CD4-positive, alpha-beta memory T cell (primary cell): Measurements from ENCODE around the gene MTX2. TPM values are rescaled to one million over a fixed set of nuclear protein-coding genes. Genes with fewer than 3 reads are reported as not detected.

Experiments
- CTCF ChIA-PET: fragments of 350-600 bp; sonication (Branson Sonifier 250); formaldehyde crosslinking; loops from one replicate; lab custom pipeline; 2021; ENCODE audit warnings: inconsistent platforms; ENCODE audit not compliant: partially characterized antibody; lab: Charles Lee
- POLR2A ChIA-PET: fragments of 350-600 bp; sonication (Branson Sonifier 250); formaldehyde crosslinking; loops from one replicate; lab custom pipeline; 2021; ENCODE audit not compliant: partially characterized antibody; lab: Charles Lee
- DNase-seq, 5 donors: peaks; one replicate each; pipeline versions ENCODE4 v3.0.0 to v3.0.0-alpha.2; 2020 to 2022; ENCODE audit warnings: mixed read lengths in 1 of 5
- H3K27ac ChIP-seq: one replicate; pipeline ENCODE4 v1.7.0; 2013; ENCODE audit warnings: low read depth, low read length
- H3K27me3 ChIP-seq: 2 replicates; pipeline ENCODE4 v1.7.0; 2013; ENCODE audit warnings: mild to moderate bottlenecking, low read length, moderate library complexity; ENCODE audit not compliant: insufficient read depth
- H3K36me3 ChIP-seq: 2 replicates; pipeline ENCODE4 v1.7.0; 2013; ENCODE audit warnings: mild to moderate bottlenecking, low read length, moderate library complexity; ENCODE audit not compliant: insufficient read depth
- H3K4me1 ChIP-seq: 2 replicates; pipeline ENCODE4 v1.7.0; 2013; ENCODE audit warnings: mild to moderate bottlenecking, low read length, moderate library complexity; ENCODE audit not compliant: insufficient read depth
- H3K4me3 ChIP-seq, 2 donors: one replicate each; pipeline ENCODE4 v1.7.0; 2013; ENCODE audit warnings: low read length in 2 of 2, mild to moderate bottlenecking in 1 of 2
- H3K9me3 ChIP-seq, 2 donors: one replicate each; pipeline ENCODE4 v1.7.0; 2013; ENCODE audit warnings: low read length in 2 of 2, control low read depth in 1 of 2; ENCODE audit not compliant: control insufficient read depth in 1 of 2
- H3K27ac Mint-ChIP-seq, 7 donors: one replicate each; pipeline ENCODE4 v1.8.0; 2020 to 2021; ENCODE audit warnings: mixed read lengths in 7 of 7, mild to moderate bottlenecking in 6 of 7, inconsistent platforms in 3 of 7, moderate library complexity in 3 of 7
- H3K27me3 Mint-ChIP-seq, 2 donors: one replicate each; pipeline ENCODE4 v1.8.0; 2020 to 2021; ENCODE audit warnings: mixed read lengths in 2 of 2
- H3K36me3 Mint-ChIP-seq, 2 donors: one replicate each; pipeline ENCODE4 v1.8.0; 2020 to 2021; ENCODE audit warnings: mixed read lengths in 2 of 2, inconsistent platforms in 1 of 2, mild to moderate bottlenecking in 1 of 2
- H3K4me1 Mint-ChIP-seq, 4 donors: one replicate each; pipeline ENCODE4 v1.8.0; 2020 to 2021; ENCODE audit warnings: mixed read lengths in 4 of 4, mild to moderate bottlenecking in 1 of 4
- H3K4me3 Mint-ChIP-seq, 8 donors: one replicate each; pipeline ENCODE4 v1.8.0; 2020 to 2021; ENCODE audit warnings: mixed read lengths in 8 of 8, mild to moderate bottlenecking in 7 of 8, moderate library complexity in 6 of 8, inconsistent platforms in 3 of 8
- H3K9me3 Mint-ChIP-seq, 8 donors: one replicate each; pipeline ENCODE4 v1.8.0; 2020 to 2021; ENCODE audit warnings: mixed read lengths in 8 of 8, mild to moderate bottlenecking in 5 of 8, inconsistent platforms in 3 of 8, moderate library complexity in 1 of 8
- intact Hi-C: fragments of 100-400 bp; cut with micrococcal nuclease; formaldehyde crosslinking; loops from one replicate; pipeline ENCODE4 v1.15.1; 2023
- polyA plus RNA-seq, 2 donors: library from polyadenylated mRNA; unstranded; fragments of 300-500 nt; fragmentation: Illumina TruSeq; gene quantifications; one replicate each; pipeline ENCODE4 v1.2.3, GENCODE V29; 2021
- total RNA-seq, 2 experiments: library from RNA; stranded (reverse); gene quantifications; one replicate each; pipeline ENCODE4 v1.2.3, GENCODE V29; 2021

MTX2 gene
- total and polyA plus RNA-seq, 4 experiments from 2014 or later, result 7.6 to 24.6 (median 12.0) TPM

DNA sequence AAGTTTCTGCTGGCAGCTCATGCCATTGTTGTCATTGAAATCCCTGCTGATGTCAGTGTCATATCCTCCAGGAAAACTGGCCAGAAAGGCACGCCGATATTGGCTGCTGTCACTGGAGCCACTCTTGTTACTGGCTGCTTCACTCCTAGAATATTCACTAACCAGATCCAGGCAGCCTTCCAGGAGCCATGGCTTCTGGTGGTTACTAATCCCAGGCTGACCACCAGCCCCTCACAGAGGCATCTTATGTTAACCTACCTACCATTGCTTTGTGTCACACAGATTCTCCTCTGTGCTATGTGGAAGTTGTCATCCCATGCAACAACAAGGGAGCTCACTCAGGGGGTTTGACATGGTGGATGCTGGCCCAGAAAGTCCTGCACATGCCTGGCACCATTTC, 27.0 kb upstream of the MTX2 start:
- H3K27ac ChIP-seq, result no peak overlapping the region
- intact Hi-C loops, result no loop called here
- H3K4me1 ChIP-seq, result no peaks in the 10 kb centered on the region
- ChIA-PET POLR2A (no interaction called here), CTCF (no interaction called here)
- H3K36me3 ChIP-seq, result no peaks in the 10 kb centered on the region
- no peaks in the 10 kb centered on the region for H3K9me3 Mint-ChIP-seq
- no peaks in the 10 kb centered on the region for H3K9me3 ChIP-seq
- H3K27me3 ChIP-seq, result no peaks in the 10 kb centered on the region
- no peak for DNase-seq
- H3K4me3 Mint-ChIP-seq, result no peak overlapping the region
- H3K4me1 Mint-ChIP-seq, result no peaks in the 10 kb centered on the region
- H3K4me3 ChIP-seq, result no peak overlapping the region
- H3K27me3 Mint-ChIP-seq, result peaks cover 10 to 20% of the 10 kb centered on the region in 2 donors
- H3K27ac Mint-ChIP-seq, result no peak overlapping the region
- H3K36me3 Mint-ChIP-seq, result no peaks in the 10 kb centered on the region

DNA sequence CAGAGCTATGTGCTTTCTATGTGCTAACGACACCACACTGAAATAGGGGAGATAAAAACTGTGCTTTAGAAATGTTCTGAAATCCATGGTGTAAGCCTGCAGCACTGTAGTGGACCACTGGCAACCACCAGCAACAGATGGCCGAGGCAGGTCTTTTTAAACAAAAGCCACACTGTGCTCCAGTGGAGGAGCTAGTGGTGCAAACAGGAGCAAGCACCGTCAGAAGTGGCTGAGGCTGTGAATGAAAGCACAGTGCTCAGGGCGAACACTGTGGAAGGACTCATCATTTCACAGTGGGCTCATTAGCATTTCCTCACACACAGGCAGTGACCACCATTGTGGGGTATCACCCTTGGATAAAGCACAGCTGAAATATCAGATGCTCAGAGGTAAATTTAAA, 22.9 kb upstream of the MTX2 start:
- Histone ChIP-seq H3K4me3 (no peak overlapping the region), H3K9me3 (no peaks in the 10 kb centered on the region), H3K27ac (no peak overlapping the region), H3K36me3 (no peaks in the 10 kb centered on the region), H3K4me1 (no peaks in the 10 kb centered on the region), H3K27me3 (peaks cover 4% of the 10 kb centered on the region)
- Mint-ChIP-seq H3K27ac (no peak overlapping the region), H3K27me3 (peaks cover 11 to 23% of the 10 kb centered on the region in 2 donors), H3K4me3 (no peak overlapping the region), H3K36me3 (peaks cover 0 to 1% of the 10 kb centered on the region in 2 donors), H3K9me3 (peaks cover 0 to 22% (median 10%) of the 10 kb centered on the region in 8 donors), H3K4me1 (no peaks in the 10 kb centered on the region)
- no peak for DNase-seq
- intact Hi-C loops, result no loop called here
- ChIA-PET POLR2A (no interaction called here), CTCF (interaction anchor here (0.9 kb wide), 1 partner anchor 9 kb away, joined by 3 read pairs; no protein-coding TSS in a partner anchor)

DNA sequence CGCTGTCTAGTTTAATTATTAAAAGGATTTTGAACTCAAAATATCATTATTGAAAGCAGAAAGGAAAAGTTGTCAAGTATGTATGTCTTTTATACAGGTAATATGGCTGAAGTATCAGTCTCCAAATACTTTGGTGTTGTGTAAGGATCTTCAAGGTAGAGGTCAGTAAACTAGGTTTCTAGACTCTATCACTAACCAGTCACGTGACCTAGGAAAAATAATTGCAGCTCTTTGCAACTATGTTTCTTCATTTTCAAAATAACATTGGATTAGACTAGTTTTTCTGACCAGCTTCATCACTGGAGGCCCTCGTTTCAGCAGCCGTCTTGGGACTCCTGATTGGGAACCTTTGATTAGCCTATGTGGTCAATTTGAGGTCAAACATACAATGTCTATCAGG, 21.4 kb upstream of the MTX2 start:
- Mint-ChIP-seq H3K4me3 (no peak overlapping the region), H3K27ac (no peak overlapping the region), H3K9me3 (peaks cover 0 to 23% (median 11%) of the 10 kb centered on the region in 8 donors), H3K27me3 (peaks cover 16 to 26% of the 10 kb centered on the region in 2 donors), H3K36me3 (peaks cover 0 to 1% of the 10 kb centered on the region in 2 donors), H3K4me1 (no peaks in the 10 kb centered on the region)
- Histone ChIP-seq H3K27ac (no peak overlapping the region), H3K27me3 (peaks cover 7% of the 10 kb centered on the region), H3K4me3 (no peak overlapping the region), H3K4me1 (no peaks in the 10 kb centered on the region), H3K36me3 (no peaks in the 10 kb centered on the region), H3K9me3 (no peaks in the 10 kb centered on the region)
- ChIA-PET CTCF (interaction anchor here (1.0 kb wide), 1 partner anchor 207 kb away, joined by 3 read pairs; no protein-coding TSS in a partner anchor), POLR2A (no interaction called here)
- DNase-seq, result no peak
- intact Hi-C loops, result no loop called here

DNA sequence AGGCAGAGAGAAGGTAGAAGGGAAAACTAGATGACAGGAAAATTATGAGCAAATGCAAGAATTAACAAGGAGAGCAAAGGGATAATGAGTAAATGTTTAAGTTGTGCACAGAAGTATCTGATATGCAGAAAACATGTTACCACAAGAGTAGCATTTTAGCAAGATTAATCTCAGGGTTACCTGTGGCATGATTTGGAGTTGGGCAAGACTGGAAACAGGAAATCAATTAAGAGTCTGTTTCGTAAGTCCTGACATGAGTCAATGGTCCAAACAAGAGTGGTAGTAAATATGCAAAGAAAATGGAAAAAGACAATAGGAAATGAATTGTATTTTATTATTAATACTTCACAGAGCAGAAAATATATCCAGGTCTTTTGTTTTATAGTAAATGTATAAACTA, 17.3 kb upstream of the MTX2 start:
- peaks cover 7% of the 10 kb centered on the region for H3K27me3 ChIP-seq
- Mint-ChIP-seq H3K9me3 (peaks cover 3 to 30% (median 14%) of the 10 kb centered on the region in 8 donors), H3K4me3 (no peak overlapping the region), H3K27me3 (peaks cover 24 to 39% of the 10 kb centered on the region in 2 donors), H3K4me1 (no peaks in the 10 kb centered on the region), H3K36me3 (peaks cover 0 to 1% of the 10 kb centered on the region in 2 donors), H3K27ac (no peak overlapping the region)
- intact Hi-C loops, result no loop called here
- CTCF ChIA-PET, result no interaction called here
- H3K4me1 ChIP-seq, result no peaks in the 10 kb centered on the region
- no peaks in the 10 kb centered on the region for H3K9me3 ChIP-seq
- H3K27ac ChIP-seq, result no peak overlapping the region
- POLR2A ChIA-PET, result no interaction called here
- H3K4me3 ChIP-seq, result no peak overlapping the region
- DNase-seq, result no peak
- no peaks in the 10 kb centered on the region for H3K36me3 ChIP-seq

DNA sequence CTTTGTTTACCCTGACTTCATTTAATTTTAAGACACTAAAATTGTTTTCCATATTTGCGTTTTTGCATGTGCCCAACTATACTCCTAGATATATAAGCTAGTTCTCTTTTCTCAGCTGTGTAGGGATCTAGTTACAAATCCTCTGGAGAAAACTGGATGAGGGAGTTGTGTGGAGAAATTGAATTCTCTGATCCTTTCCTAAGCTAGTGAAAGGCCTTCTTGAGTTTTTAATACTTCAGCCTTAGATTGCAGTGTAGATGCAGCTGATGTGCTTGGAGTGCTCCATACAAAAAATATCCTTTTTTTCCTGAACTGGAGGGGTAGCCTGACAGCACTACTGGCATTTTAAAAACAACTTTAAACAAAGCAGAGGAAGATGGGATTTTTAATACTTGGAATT, 8.6 kb upstream of the MTX2 start:
- no peaks in the 10 kb centered on the region for H3K4me1 Mint-ChIP-seq
- intact Hi-C loops, result loop anchor here (10.0 kb wide), 1 partner anchor 256 kb away; the partner anchor contains the start of gene LNPK
- ChIA-PET CTCF (no interaction called here), POLR2A (no interaction called here)
- no peak overlapping the region for H3K4me3 ChIP-seq
- H3K9me3 ChIP-seq, result no peaks in the 10 kb centered on the region
- H3K27ac ChIP-seq, result no peak overlapping the region
- no peak overlapping the region for H3K4me3 Mint-ChIP-seq
- no peaks in the 10 kb centered on the region for H3K9me3 Mint-ChIP-seq
- DNase-seq, result no peak
- no peak overlapping the region for H3K27ac Mint-ChIP-seq
- no peaks in the 10 kb centered on the region for H3K4me1 ChIP-seq
- H3K27me3 Mint-ChIP-seq, result peaks cover 11 to 14% of the 10 kb centered on the region in 2 donors
- no peaks in the 10 kb centered on the region for H3K27me3 ChIP-seq
- no peaks in the 10 kb centered on the region for H3K36me3 Mint-ChIP-seq
- H3K36me3 ChIP-seq, result no peaks in the 10 kb centered on the region

DNA sequence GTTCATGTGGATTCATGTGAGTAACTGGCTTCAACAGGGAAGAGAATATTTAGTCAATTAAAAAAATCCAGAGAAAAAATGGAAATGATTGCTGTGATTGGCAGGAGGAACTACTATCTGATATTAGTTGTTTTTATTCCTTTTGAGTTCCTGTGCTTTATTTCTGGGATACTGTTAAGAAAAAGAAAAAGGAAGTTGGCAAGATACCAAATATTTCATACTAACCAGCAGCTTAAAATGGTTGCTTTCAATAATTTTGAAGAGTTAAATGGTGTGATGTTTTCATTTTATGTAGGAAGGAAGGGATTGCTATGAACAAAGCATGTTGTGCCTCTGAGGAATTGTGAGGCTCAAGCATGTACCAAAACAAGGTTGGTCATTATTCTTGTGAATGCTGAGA, 8.1 kb upstream of the MTX2 start:
- intact Hi-C loops, result loop anchor here (10.0 kb wide), 1 partner anchor 256 kb away; the partner anchor contains the start of gene LNPK
- no peak overlapping the region for H3K27ac ChIP-seq

DNA sequence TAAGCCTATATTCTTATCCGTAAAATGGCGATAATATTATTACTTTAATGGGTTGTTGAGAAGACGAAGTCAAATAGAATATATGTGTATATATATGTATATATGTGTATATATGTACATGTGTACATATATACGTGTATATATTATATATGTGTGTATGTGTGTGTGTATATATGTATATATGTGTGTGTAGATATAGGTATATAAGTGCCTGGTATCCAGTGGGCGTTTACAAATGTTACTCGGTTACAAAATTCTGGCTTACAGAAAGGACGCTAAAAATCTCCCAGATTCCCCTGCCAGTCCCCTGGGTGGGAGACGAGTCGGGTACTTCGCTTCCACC, 295 bp upstream of the MTX2 start:
- Mint-ChIP-seq H3K36me3 (peaks cover 0 to 6% of the 10 kb centered on the region in 2 donors), H3K9me3 (no peaks in the 10 kb centered on the region), H3K27ac (peak overlapping the region in 6 of 7 donors; percentile 86 to 95 (median 92)), H3K4me1 (peaks cover 10 to 38% (median 15%) of the 10 kb centered on the region in 4 donors), H3K4me3 (peak overlapping the region; percentile 95 to 99 (median 98)), H3K27me3 (peaks cover 4 to 10% of the 10 kb centered on the region in 2 donors)
- Histone ChIP-seq H3K4me1 (peaks cover 13% of the 10 kb centered on the region), H3K27me3 (no peaks in the 10 kb centered on the region), H3K4me3 (peak overlapping the region; percentile 88 to 93), H3K36me3 (no peaks in the 10 kb centered on the region), H3K27ac (peak overlapping the region; percentile 50), H3K9me3 (no peaks in the 10 kb centered on the region)
- CTCF ChIA-PET, result no interaction called here
- intact Hi-C loops, result loop anchor here (10.0 kb wide), 1 partner anchor 264 kb away; the partner anchor contains the start of gene LNPK
- no peak for DNase-seq
- POLR2A ChIA-PET, result no interaction called here

More for the DNA sequence above, 8.1 kb upstream of the MTX2 start:
- no peaks in the 10 kb centered on the region for H3K4me1 ChIP-seq
- Mint-ChIP-seq H3K36me3 (no peaks in the 10 kb centered on the region), H3K4me1 (no peaks in the 10 kb centered on the region), H3K9me3 (no peaks in the 10 kb centered on the region), H3K4me3 (no peak overlapping the region), H3K27me3 (peaks cover 9 to 12% of the 10 kb centered on the region in 2 donors), H3K27ac (no peak overlapping the region)
- ChIA-PET CTCF (interaction anchor here (1.0 to 1.2 kb wide), 2 partner anchors 11 to 26 kb away, joined by 3 read pairs; no protein-coding TSS in a partner anchor), POLR2A (no interaction called here)
- no peak overlapping the region for H3K4me3 ChIP-seq
- no peaks in the 10 kb centered on the region for H3K9me3 ChIP-seq
- no peak for DNase-seq
- H3K36me3 ChIP-seq, result no peaks in the 10 kb centered on the region
- H3K27me3 ChIP-seq, result no peaks in the 10 kb centered on the region
